HG02763 (cell line): Measurements from ENCODE around the gene STX5.
"Not testable (repeated sequence)": the region's sequence is repeated elsewhere in the genome, so short reads cannot be mapped to it uniquely, and the experiment has no call there.

Experiments
- ATAC-seq: cut with Tn5 transposase; IDR thresholded peaks from one replicate; pipeline ENCODE4 v1.9.1; 2021; ENCODE audit warnings: mild to moderate bottlenecking, moderate library complexity; ENCODE audit not compliant: unreplicated experiment

The STX5 gene

GRCh38 chr11:62831520-62832335 is at the start of gene STX5:
Gene STX5 (minus strand): TSS chr11:62832051. CDS start chr11:62831243, 808 bp downstream.
- peak; percentile 88 for ATAC-seq

- peak; percentile 68 for ATAC-seq
These were observed 49.1 kb upstream of the STX5 start, which contains the start of gene SLC3A2 for GRCh38 chr11:62880803-62881578. Gene SLC3A2 (plus strand): TSS chr11:62880896. CDS start chr11:62881024, 128 bp downstream.

- ATAC-seq = no peak
These were observed 48.5 kb upstream of the STX5 start for GRCh38 chr11:62880231-62880802.

GRCh38 chr11:62879235-62879978 is 47.6 kb upstream of the STX5 start:
- no peak for ATAC-seq

GRCh38 chr11:62876712-62877111 is 44.9 kb upstream of the STX5 start:
- no peak for ATAC-seq

GRCh38 chr11:62875698-62876478 is 44.0 kb upstream of the STX5 start:
- no peak for ATAC-seq

- no peak for ATAC-seq
These were observed 43.0 kb upstream of the STX5 start for GRCh38 chr11:62874851-62875250.

GRCh38 chr11:62865635-62866034 is 33.8 kb upstream of the STX5 start:
- no peak for ATAC-seq

GRCh38 chr11:62863687-62864335 is 32.0 kb upstream of the STX5 start:
- no peak for ATAC-seq

- ATAC-seq = not testable (repeated sequence)
These were observed 29.8 kb upstream of the STX5 start for GRCh38 chr11:62861564-62862192.

GRCh38 chr11:62860835-62861563 is 29.1 kb upstream of the STX5 start:
- ATAC-seq = no peak

GRCh38 chr11:62859281-62859703 is 27.4 kb upstream of the STX5 start:
- ATAC-seq = not testable (repeated sequence)

- no peak for ATAC-seq
These were observed 26.4 kb upstream of the STX5 start for GRCh38 chr11:62858201-62858600.

GRCh38 chr11:62857541-62857982 is 25.7 kb upstream of the STX5 start:
- ATAC-seq = no peak

GRCh38 chr11:62856333-62856895 is 24.6 kb upstream of the STX5 start:
- no peak for ATAC-seq

- peak; percentile 90 for ATAC-seq
These were observed 23.9 kb upstream of the STX5 start for GRCh38 chr11:62855571-62856332.
